ENCODE measurements around the gene ERV3-1.

ERV3-1 gene

GRCh38 chr7:64992971-64993370 lies 13.5 kb downstream of the ERV3-1 start:
- CTCF ChIA-PET = interaction anchor here (1.4 kb wide), 1 partner anchor 34 kb away, joined by 4 read pairs; no protein-coding TSS in a partner anchor

GRCh38 chr7:64990936-64991335 lies 15.6 kb downstream of the ERV3-1 start, which contains the start of gene ZNF117:
Gene ZNF117 (minus strand): TSS chr7:64991036.
- ChIA-PET CTCF (no interaction called here), POLR2A (no interaction called here)
- no peak within 1 kb of the TSS for H3K27ac ChIP-seq (ENCODE audit: insufficient read depth in 1 of 2, low read depth in 1 of 2, low read length in 2 of 2, poor library complexity in 1 of 2, severe bottlenecking in 2 of 2)
- WGBS (ENCODE audit: insufficient coverage) = 67% methylated on average over 3 of the region's 4 CpGs
- H3K4me3 ChIP-seq (ENCODE audit: control insufficient read depth in 1 of 7, extremely low read depth in 1 of 7, insufficient read depth in 4 of 7, low read depth in 2 of 7, low read length in 6 of 7) = no peak within 1 kb of the TSS
- no peaks in the 10 kb centered on the region for H3K27me3 ChIP-seq (replicated peaks in 2 of 5; ENCODE audit: control insufficient read depth in 4 of 5, insufficient read depth in 5 of 5, low read length in 4 of 5)
- H3K36me3 ChIP-seq (ENCODE audit: control insufficient read depth in 4 of 4, insufficient read depth in 4 of 4, low read length in 3 of 4) = peaks cover 7 to 36% (median 17%) of the 10 kb centered on the region in 4 experiments
- H3K4me1 ChIP-seq (ENCODE audit: control extremely low read depth in 1 of 4, control insufficient read depth in 4 of 4, insufficient read depth in 4 of 4, low read length in 3 of 4) = peaks cover 0 to 1% (median 0%) of the 10 kb centered on the region in 4 experiments
- peaks cover 9 to 87% (median 45%) of the 10 kb centered on the region in 5 experiments for H3K9me3 ChIP-seq (ENCODE audit: control extremely low read depth in 1 of 5, control insufficient read depth in 4 of 5, insufficient read depth in 2 of 5, low read depth in 1 of 5, low read length in 4 of 5)
- no peak for DNase-seq

More at GRCh38 chr7:64992971-64993370, 13.5 kb downstream of the ERV3-1 start:
- no peak overlapping the region for H3K27ac ChIP-seq (ENCODE audit: insufficient read depth in 1 of 2, low read depth in 1 of 2, low read length in 2 of 2, poor library complexity in 1 of 2, severe bottlenecking in 2 of 2)
- WGBS (ENCODE audit: insufficient coverage) = 80% methylated on average over 5 of the region's 5 CpGs
- no peak overlapping the region for H3K4me3 ChIP-seq (ENCODE audit: control insufficient read depth in 1 of 7, extremely low read depth in 1 of 7, insufficient read depth in 4 of 7, low read depth in 2 of 7, low read length in 6 of 7)
- peaks cover 13 to 91% (median 62%) of the 10 kb centered on the region in 5 experiments for H3K9me3 ChIP-seq (ENCODE audit: control extremely low read depth in 1 of 5, control insufficient read depth in 4 of 5, insufficient read depth in 2 of 5, low read depth in 1 of 5, low read length in 4 of 5)
- peaks cover 0 to 1% (median 0%) of the 10 kb centered on the region in 4 experiments for H3K4me1 ChIP-seq (ENCODE audit: control extremely low read depth in 1 of 4, control insufficient read depth in 4 of 4, insufficient read depth in 4 of 4, low read length in 3 of 4)
- no peak for DNase-seq
- H3K36me3 ChIP-seq (ENCODE audit: control insufficient read depth in 4 of 4, insufficient read depth in 4 of 4, low read length in 3 of 4) = peaks cover 7 to 44% (median 22%) of the 10 kb centered on the region in 4 experiments
- H3K27me3 ChIP-seq (replicated peaks in 2 of 5; ENCODE audit: control insufficient read depth in 4 of 5, insufficient read depth in 5 of 5, low read length in 4 of 5) = no peaks in the 10 kb centered on the region
- POLR2A ChIA-PET = no interaction called here

GRCh38 chr7:64990216-64990615 lies 16.3 kb downstream of the ERV3-1 start:
- no peak for DNase-seq
- POLR2A ChIA-PET = no interaction called here

DNA sequence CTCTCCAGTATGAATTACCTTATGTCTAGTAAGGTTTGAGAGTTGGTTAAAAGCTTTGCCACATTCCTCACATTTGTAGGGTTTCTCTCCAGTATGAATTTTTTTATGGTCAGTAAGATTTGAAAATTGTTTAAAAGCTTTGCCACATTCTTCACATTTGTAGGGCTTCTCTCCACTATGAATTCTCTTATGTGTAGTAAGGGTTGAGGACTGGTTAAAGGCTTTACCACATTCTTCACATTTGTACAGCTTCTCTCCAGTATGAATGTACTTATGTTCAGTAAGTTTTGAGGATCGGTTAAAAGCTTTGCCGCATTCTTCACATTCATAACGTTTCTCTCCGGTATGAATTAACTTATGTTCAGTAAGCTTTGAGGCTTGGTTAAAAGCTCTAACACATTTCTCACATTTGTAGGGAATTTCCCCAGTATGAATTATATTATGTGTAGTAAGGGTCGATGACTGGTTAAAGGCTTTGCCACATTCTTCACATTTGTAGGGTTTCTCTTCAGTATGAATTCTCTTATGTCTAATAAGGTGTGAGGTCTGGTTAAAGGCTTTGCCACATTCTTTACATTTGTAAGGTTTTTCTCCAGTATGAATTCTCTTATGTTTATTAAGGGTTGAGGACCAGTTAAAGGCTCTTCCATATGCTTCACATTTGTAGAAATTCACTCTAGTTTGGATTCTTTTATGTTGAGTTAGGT lies 27.8 kb downstream of the ERV3-1 start:
- DNase-seq = no peak
- no peaks in the 10 kb centered on the region for H3K4me1 ChIP-seq (ENCODE audit: control extremely low read depth in 1 of 4, control insufficient read depth in 4 of 4, insufficient read depth in 4 of 4, low read length in 3 of 4)
- WGBS (ENCODE audit: insufficient coverage) = no CpG with 5 or more reads among the region's 5 CpGs
- no peak overlapping the region for H3K27ac ChIP-seq (ENCODE audit: insufficient read depth in 1 of 2, low read depth in 1 of 2, low read length in 2 of 2, poor library complexity in 1 of 2, severe bottlenecking in 2 of 2)
- ChIA-PET POLR2A (no interaction called here), CTCF (interaction anchor here (0.7 to 1.0 kb wide), 2 partner anchors 11 to 19 kb away, joined by 3 read pairs; no protein-coding TSS in a partner anchor)
- peaks cover 15 to 79% (median 33%) of the 10 kb centered on the region in 5 experiments for H3K9me3 ChIP-seq (ENCODE audit: control extremely low read depth in 1 of 5, control insufficient read depth in 4 of 5, insufficient read depth in 2 of 5, low read depth in 1 of 5, low read length in 4 of 5)
- no peaks in the 10 kb centered on the region for H3K27me3 ChIP-seq (replicated peaks in 2 of 5; ENCODE audit: control insufficient read depth in 4 of 5, insufficient read depth in 5 of 5, low read length in 4 of 5)
- peaks cover 16 to 50% (median 27%) of the 10 kb centered on the region in 4 experiments for H3K36me3 ChIP-seq (ENCODE audit: control insufficient read depth in 4 of 4, insufficient read depth in 4 of 4, low read length in 3 of 4)
- H3K4me3 ChIP-seq (ENCODE audit: control insufficient read depth in 1 of 7, extremely low read depth in 1 of 7, insufficient read depth in 4 of 7, low read depth in 2 of 7, low read length in 6 of 7) = no peak overlapping the region

More at GRCh38 chr7:64990216-64990615, 16.3 kb downstream of the ERV3-1 start:
- Histone ChIP-seq H3K4me1 (ENCODE audit: control extremely low read depth in 1 of 4, control insufficient read depth in 4 of 4, insufficient read depth in 4 of 4, low read length in 3 of 4) (peaks cover 0 to 1% (median 0%) of the 10 kb centered on the region in 4 experiments), H3K27ac (ENCODE audit: insufficient read depth in 1 of 2, low read depth in 1 of 2, low read length in 2 of 2, poor library complexity in 1 of 2, severe bottlenecking in 2 of 2) (no peak overlapping the region), H3K36me3 (ENCODE audit: control insufficient read depth in 4 of 4, insufficient read depth in 4 of 4, low read length in 3 of 4) (peaks cover 7 to 36% (median 16%) of the 10 kb centered on the region in 4 experiments), H3K27me3 (replicated peaks in 2 of 5; ENCODE audit: control insufficient read depth in 4 of 5, insufficient read depth in 5 of 5, low read length in 4 of 5) (no peaks in the 10 kb centered on the region), H3K9me3 (ENCODE audit: control extremely low read depth in 1 of 5, control insufficient read depth in 4 of 5, insufficient read depth in 2 of 5, low read depth in 1 of 5, low read length in 4 of 5) (peaks cover 9 to 84% (median 43%) of the 10 kb centered on the region in 5 experiments), H3K4me3 (ENCODE audit: control insufficient read depth in 1 of 7, extremely low read depth in 1 of 7, insufficient read depth in 4 of 7, low read depth in 2 of 7, low read length in 6 of 7) (no peak overlapping the region)
- CTCF ChIA-PET = no interaction called here
- 99% methylated on average over 6 of the region's 7 CpGs for WGBS (ENCODE audit: insufficient coverage)

DNA sequence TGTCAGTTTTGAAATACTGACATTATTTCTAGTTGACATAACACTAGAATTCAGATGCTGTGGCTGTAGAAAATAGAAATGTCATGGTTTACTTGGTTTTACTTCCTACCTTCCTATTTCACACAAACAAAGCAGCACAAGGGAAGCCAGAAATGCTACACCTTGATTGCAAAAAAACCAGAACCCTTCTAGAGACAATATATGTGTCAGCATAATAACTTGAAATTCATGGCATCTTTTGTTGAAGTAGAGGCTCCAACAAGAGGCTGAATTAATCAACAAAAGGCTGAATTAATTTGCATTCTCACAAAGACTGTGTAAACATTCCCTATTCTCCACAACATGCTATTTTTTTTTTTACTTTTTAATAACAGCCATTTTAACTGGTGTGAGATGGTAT lies 40.9 kb downstream of the ERV3-1 start:
- Histone ChIP-seq H3K4me3 (ENCODE audit: control insufficient read depth in 1 of 7, extremely low read depth in 1 of 7, insufficient read depth in 4 of 7, low read depth in 2 of 7, low read length in 6 of 7) (no peak overlapping the region), H3K27ac (ENCODE audit: insufficient read depth in 1 of 2, low read depth in 1 of 2, low read length in 2 of 2, poor library complexity in 1 of 2, severe bottlenecking in 2 of 2) (no peak overlapping the region), H3K4me1 (ENCODE audit: control extremely low read depth in 1 of 4, control insufficient read depth in 4 of 4, insufficient read depth in 4 of 4, low read length in 3 of 4) (no peaks in the 10 kb centered on the region), H3K36me3 (ENCODE audit: control insufficient read depth in 4 of 4, insufficient read depth in 4 of 4, low read length in 3 of 4) (no peaks in the 10 kb centered on the region), H3K9me3 (ENCODE audit: control extremely low read depth in 1 of 5, control insufficient read depth in 4 of 5, insufficient read depth in 2 of 5, low read depth in 1 of 5, low read length in 4 of 5) (peaks cover 0 to 21% (median 2%) of the 10 kb centered on the region in 5 experiments), H3K27me3 (replicated peaks in 2 of 5; ENCODE audit: control insufficient read depth in 4 of 5, insufficient read depth in 5 of 5, low read length in 4 of 5) (no peaks in the 10 kb centered on the region)
- CTCF ChIA-PET = no interaction called here
- DNase-seq = no peak
- POLR2A ChIA-PET = no interaction called here

DNA sequence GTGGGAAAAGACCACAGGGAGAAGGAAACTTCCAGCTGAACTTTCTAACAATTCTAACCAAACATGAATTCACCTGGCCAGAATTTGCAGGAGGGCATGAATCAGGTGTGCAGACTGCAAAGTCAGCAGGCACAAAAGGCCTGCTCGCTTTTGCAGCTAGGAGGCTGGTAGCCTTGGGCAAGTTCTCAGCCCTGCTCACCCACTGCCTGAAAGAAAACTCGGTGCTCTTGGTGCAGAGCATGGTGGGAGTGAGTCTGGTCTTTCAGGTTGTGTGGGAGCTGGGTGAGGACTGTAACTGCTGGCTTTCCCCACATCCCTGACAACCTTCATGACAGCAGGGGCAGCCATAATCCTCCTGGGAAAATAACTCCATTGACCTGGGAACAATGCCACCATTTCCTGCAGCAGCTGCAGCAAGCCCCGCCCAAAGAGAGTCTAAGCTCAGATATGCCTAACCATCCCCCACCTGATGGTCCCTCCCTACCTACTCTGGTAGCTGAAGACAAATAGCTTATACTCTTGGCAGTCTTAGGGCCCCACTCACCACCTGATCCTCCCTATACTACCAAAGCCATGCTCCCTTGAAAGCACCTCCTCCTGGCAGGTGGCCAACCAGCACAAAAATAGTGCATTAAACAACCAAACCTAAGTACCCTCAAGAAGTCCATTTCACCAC lies 47.3 kb downstream of the ERV3-1 start:
- Histone ChIP-seq H3K9me3 (ENCODE audit: control extremely low read depth in 1 of 5, control insufficient read depth in 4 of 5, insufficient read depth in 2 of 5, low read depth in 1 of 5, low read length in 4 of 5) (peaks cover 0 to 12% (median 6%) of the 10 kb centered on the region in 5 experiments), H3K4me3 (ENCODE audit: control insufficient read depth in 1 of 7, extremely low read depth in 1 of 7, insufficient read depth in 4 of 7, low read depth in 2 of 7, low read length in 6 of 7) (no peak overlapping the region), H3K4me1 (ENCODE audit: control extremely low read depth in 1 of 4, control insufficient read depth in 4 of 4, insufficient read depth in 4 of 4, low read length in 3 of 4) (no peaks in the 10 kb centered on the region), H3K36me3 (ENCODE audit: control insufficient read depth in 4 of 4, insufficient read depth in 4 of 4, low read length in 3 of 4) (no peaks in the 10 kb centered on the region), H3K27me3 (replicated peaks in 2 of 5; ENCODE audit: control insufficient read depth in 4 of 5, insufficient read depth in 5 of 5, low read length in 4 of 5) (no peaks in the 10 kb centered on the region), H3K27ac (ENCODE audit: insufficient read depth in 1 of 2, low read depth in 1 of 2, low read length in 2 of 2, poor library complexity in 1 of 2, severe bottlenecking in 2 of 2) (no peak overlapping the region)
- ChIA-PET POLR2A (no interaction called here), CTCF (interaction anchor here (0.8 to 1.8 kb wide), 5 partner anchors 10 to 35 kb away, joined by 3 to 5 read pairs (median 3); no protein-coding TSS in a partner anchor)
- 95% methylated on average over 2 of the region's 3 CpGs for WGBS (ENCODE audit: insufficient coverage)
- no peak for DNase-seq

Measured in common myeloid progenitor, CD34-positive (primary cell).